LNCaP clone FGC (cell line): ENCODE measurements around the gene IGFLR1.

ENCODE experiments used
- DNase-seq: peaks from one replicate; pipeline ENCODE4 v3.0.0-alpha.2; 2011; ENCODE audit warnings: low read depth
- H3K4me3 ChIP-seq: 2 replicates; pipeline ENCODE4 v1.5.1; 2011; ENCODE audit warnings: mild to moderate bottlenecking, low read depth, low read length, control low read depth
- TF ChIP-seq, protein P1 (sequence below): IDR thresholded peaks from 2 replicates; pipeline ENCODE4 v1.5.1; 2012; ENCODE audit warnings: mild to moderate bottlenecking; ENCODE audit not compliant: control insufficient read depth, insufficient read depth; ENCODE audit errors: extremely low read depth

Gene IGFLR1

DNA sequence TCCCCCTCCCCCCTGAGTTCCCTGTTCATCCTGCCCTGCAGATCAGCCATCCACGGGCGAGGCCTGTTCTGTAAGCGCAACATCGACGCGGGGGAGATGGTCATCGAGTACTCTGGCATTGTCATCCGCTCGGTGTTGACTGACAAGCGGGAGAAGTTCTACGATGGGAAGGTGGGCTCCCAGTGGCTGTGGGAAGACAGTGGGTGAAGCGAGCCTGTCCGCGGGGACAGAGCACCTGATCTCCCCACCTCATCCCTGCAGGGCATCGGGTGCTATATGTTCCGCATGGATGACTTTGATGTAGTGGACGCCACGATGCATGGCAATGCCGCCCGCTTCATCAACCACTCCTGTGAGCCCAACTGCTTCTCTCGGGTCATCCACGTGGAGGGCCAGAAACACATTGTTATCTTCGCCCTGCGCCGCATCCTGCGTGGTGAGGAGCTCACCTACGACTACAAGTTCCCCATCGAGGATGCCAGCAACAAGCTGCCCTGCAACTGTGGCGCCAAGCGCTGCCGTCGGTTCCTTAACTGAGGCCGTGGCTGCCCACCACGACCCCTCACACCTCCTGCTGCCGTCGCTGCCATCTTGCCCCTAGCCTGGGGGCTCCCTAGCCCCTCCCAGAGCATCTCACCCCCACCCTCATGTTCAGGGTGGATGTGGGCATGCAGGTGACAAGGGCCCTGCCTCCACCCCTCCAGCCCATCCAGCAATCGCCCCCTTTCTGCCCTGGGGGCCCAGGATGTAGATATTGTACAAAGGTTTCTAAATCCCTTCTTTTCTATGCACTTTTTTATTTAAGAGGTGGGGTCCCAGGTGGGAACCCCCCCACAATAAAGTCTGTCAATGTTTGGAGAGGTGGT lies 4.0 kb downstream of the IGFLR1 start:
- no peak overlapping the region for H3K4me3 ChIP-seq
- no peak for DNase-seq
- TF ChIP-seq, protein P1, sequence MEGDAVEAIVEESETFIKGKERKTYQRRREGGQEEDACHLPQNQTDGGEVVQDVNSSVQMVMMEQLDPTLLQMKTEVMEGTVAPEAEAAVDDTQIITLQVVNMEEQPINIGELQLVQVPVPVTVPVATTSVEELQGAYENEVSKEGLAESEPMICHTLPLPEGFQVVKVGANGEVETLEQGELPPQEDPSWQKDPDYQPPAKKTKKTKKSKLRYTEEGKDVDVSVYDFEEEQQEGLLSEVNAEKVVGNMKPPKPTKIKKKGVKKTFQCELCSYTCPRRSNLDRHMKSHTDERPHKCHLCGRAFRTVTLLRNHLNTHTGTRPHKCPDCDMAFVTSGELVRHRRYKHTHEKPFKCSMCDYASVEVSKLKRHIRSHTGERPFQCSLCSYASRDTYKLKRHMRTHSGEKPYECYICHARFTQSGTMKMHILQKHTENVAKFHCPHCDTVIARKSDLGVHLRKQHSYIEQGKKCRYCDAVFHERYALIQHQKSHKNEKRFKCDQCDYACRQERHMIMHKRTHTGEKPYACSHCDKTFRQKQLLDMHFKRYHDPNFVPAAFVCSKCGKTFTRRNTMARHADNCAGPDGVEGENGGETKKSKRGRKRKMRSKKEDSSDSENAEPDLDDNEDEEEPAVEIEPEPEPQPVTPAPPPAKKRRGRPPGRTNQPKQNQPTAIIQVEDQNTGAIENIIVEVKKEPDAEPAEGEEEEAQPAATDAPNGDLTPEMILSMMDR: no peak

DNA sequence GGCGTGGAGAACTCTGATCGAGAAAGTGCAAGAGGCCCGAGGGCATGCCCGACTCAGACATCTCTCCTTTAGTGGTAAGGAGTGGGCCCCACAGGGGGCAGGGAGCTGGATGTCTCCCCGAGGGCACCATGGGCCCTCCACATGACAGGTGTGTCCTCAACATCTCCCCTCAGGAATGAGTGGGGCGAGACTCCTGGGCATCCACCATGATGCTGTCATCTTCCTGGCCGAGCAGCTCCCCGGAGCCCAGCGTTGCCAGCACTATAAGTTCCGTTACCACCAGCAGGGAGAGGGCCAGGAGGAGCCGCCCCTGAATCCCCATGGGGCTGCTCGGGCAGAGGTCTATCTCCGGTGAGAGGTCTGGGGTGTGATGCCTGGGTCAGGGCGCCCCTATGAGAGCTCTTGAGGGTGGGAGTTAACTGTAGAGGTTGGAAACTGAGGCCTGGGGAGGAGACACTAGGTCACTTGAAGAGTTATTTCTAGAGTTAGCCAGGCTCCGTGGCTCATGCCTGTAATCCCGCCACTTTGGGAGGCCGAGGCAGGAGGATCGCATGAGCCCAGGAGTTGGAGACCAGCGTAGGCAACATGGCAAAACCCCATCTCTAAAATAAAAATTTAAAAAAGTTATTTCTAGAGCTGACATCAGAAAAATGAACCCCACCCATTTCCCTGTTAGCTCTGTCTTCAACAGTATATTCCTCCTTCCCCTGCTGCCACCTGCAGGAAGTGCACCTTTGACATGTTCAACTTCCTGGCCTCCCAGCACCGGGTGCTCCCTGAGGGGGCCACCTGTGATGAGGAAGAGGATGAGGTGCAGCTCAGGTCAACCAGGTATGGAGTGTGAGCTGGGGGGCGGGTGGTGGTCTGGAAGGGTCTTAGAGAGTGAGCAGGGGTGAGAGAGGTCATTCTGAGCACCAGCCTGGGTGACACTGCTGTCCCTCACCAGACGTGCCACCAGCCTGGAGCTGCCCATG lies 5.1 kb downstream of the IGFLR1 start:
- TF ChIP-seq, protein P1: 0 out of 2 replicates have a peak, but pooled peaks have one; percentile 18
- DNase-seq: no peak
- no peak overlapping the region for H3K4me3 ChIP-seq

DNA sequence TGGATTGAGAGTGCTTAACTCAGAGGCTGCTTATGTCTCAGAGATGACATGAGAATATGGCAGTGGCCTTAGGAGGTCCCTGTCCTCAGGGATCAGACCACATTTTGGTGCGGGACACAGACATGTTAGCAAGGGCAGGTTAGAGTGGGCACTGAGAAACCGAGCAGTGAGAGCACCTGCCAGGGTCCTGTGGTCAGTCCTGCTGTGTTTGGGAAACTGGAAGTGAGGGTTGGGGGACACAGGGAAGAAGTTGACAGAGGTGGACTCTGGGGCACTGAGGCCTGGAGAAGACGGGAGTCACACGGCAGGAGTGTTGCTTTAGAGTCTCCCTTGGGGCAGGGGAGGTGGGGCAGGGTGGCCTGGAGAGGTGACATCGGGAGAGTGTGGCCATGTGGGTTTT lies 7.4 kb downstream of the IGFLR1 start:
- H3K4me3 ChIP-seq: no peak overlapping the region
- TF ChIP-seq, protein P1: no peak

DNA sequence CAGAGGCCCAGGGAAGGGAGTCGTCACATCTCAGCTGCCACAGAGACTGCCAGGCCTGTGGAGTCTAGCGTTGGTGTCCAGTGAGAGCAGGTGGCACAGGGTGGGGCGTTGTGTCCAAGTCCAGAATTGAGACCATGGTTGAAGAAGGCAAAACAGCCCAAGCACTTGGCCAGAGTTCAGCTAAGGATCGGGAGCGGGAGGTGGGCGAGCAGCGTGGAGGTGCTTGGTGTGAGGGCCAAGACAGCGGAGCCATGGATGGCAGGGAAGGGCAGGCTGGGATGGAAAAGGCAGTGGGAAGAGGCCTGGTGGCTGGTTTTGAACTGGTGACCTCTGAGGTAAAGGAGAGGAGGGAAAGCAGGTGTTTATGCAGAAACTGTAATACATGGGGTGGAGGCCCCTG lies 8.0 kb downstream of the IGFLR1 start:
- TF ChIP-seq, protein P1: no peak
- H3K4me3 ChIP-seq: no peak overlapping the region
- no peak for DNase-seq

More for the DNA sequence above, 7.4 kb downstream of the IGFLR1 start:
- DNase-seq: no peak

DNA sequence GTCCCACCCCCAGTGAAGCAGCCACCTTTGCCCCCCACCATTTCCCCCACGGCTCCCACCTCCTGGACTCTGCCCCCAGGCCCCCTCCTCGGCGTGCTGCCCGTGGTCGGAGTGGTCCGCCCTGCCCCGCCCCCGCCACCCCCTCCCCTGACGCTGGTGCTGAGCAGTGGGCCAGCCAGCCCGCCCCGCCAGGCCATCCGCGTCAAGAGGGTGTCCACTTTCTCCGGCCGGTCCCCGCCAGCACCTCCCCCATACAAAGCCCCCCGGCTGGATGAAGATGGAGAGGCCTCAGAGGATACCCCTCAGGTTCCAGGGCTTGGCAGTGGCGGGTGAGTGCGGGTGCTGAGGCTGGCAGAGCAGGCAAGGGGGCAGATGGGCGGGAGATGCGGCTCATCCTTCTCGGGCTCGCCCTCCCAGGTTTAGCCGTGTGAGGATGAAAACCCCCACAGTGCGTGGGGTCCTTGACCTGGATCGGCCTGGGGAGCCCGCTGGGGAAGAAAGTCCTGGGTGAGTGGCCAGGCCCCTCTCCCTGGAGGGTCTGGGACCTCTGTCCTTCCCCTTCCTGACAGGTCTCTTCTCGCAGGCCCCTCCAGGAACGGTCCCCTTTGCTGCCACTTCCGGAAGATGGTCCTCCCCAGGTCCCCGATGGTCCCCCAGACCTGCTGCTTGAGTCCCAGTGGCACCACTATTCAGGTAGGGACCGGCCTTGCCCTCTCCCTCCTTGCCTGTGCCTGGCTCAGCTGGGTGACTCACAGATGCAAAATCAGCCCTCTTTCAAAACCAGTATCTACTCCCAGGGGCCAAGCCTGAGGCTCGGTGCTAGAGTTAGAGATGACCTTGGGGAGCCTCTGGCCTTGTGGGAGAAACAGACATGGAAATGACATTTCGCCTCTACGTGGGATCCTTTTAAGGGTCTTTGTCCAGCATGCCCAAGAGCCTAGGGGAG lies 8.8 kb downstream of the IGFLR1 start:
- no peak overlapping the region for H3K4me3 ChIP-seq
- TF ChIP-seq, protein P1: no peak
- DNase-seq: no peak
